GM21447 (cell line): ENCODE results near the gene TMEM109.

ENCODE experiments used
- ATAC-seq: cut with Tn5 transposase; IDR thresholded peaks from one replicate; pipeline ENCODE4 v1.9.1; 2021; ENCODE audit not compliant: unreplicated experiment

Gene TMEM109

DNA sequence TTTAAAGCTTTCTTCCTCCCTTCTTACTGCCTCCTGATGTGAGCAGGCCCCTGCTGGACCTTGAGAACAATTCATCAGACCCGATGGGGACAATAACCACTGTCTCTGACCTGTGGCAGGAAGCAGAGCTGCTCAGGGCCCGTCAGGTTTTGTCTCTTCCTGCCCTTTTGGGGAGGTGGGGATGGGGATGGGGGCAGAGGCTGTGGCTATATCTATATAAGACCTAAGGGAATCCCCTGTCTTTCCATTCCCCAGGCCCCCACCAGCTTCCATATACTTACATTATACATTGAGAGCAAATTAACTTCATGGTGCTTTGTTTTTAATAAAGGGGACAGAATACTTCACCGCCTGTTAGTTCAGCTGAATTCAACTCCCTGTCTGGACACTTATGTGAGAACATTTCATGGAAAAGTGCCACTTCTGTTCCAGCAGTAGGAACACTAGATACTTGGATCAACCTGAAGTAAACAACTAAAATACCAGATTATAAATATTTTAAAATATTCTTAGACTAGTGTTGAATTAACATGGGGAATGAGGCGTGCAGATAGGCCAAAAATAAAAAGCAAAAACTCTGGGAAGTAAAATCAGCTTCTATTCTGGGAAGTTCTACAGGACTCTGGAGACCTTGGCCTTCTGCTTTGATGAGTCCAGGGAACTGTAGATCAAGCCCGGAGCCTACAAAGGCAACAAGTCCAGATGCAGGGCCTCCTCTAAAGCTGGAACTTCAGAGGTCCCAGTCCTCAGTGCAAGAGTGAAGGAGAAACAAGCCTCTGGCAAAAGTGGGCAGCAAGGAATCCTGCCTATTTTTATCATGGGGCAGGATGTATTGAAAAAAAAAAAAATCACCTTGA is 35.5 kb upstream of the TMEM109 start:
- no peak for ATAC-seq

DNA sequence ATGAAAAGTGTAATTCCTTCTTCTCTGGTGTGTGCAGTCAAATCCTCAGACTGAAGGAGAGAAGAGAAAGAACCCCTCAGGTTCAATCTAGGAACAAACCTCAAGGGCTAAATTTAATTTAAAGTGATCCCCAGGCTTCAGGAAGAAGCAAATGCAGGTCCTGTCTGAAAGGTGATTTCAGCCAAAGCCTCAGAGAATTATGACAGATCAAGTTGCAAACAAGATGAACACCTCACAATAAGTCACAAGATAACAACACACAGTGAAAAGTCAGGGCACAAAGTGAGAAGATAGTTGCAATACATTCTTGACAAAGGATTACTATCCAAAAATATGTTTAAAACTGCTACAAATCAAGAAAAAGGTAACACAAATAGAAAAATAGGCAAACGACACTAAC is 34.9 kb upstream of the TMEM109 start:
- ATAC-seq, result no peak

DNA sequence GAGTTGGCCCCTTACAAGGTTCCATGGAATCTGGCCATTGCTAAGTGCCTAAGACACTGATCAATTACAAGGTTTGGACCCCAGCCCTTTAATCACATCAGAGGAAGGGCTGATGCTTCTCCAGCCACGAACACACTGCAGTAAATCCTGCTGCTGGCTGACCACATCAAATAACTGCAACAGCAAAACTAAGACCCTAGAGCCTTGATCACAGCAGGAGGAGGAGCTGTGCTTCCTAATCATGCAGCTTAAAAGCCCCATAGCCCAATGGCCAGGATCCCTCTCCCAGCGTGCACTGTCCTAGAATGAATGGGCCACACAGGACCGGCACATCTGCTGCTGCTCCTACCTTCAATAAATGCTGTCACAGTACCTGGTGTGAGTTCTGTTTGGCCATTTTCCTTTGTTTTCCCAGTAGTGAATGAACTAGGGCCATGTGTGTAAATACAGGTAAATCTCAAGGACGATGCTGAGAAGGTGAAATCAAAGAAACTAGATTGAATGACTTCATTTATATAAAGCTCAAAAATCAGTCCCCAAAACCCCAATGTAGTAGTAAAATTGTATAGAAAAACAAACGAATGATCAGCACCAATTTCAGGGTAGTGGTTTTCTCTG is 33.9 kb upstream of the TMEM109 start:
- ATAC-seq, result no peak

GRCh38 chr11:60880643-60881282 is 33.2 kb upstream of the TMEM109 start:
- ATAC-seq, result no peak

GRCh38 chr11:60887556-60887955 is 26.4 kb upstream of the TMEM109 start:
- peak; percentile 66 for ATAC-seq

DNA sequence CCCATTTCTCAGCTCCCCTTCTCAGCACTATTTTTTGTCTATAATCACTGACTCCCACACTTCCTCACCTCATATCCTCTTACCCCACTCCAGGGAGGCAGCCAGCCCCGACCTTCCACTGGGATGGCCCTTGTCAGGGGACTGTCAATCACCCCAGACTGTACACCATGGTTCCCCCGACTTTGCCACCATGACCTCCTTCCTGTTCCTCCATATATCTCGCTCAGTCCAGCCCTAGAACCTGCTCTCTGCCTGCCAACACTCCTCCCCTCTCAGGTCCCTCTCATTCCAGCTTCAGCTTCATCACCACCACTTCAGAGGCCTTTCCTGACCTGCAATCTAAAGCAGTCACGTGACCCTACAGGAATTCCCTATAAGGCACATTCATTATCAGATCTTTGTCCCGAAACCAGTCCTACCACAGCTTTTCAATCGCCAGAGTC is 24.1 kb upstream of the TMEM109 start:
- ATAC-seq, result no peak

DNA sequence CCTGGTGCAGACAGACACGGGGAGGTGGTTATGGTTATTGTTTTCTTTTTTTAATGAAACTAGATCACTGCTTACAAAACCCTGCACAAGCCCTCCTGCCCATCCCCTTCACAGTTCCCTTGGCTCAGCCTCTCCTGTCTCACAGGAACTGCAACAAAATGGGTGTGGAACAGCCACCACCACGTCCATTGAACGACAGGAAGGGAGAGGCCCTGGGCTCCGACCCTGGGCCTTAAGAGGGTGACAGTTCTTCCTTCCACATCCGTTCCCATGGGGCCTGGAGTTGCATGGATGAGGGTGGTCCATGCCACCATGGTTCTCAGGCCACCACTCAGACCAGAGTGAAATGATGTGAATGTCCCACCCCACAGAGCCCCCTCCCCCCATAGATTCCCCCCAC is 23.3 kb upstream of the TMEM109 start:
- ATAC-seq, result no peak

DNA sequence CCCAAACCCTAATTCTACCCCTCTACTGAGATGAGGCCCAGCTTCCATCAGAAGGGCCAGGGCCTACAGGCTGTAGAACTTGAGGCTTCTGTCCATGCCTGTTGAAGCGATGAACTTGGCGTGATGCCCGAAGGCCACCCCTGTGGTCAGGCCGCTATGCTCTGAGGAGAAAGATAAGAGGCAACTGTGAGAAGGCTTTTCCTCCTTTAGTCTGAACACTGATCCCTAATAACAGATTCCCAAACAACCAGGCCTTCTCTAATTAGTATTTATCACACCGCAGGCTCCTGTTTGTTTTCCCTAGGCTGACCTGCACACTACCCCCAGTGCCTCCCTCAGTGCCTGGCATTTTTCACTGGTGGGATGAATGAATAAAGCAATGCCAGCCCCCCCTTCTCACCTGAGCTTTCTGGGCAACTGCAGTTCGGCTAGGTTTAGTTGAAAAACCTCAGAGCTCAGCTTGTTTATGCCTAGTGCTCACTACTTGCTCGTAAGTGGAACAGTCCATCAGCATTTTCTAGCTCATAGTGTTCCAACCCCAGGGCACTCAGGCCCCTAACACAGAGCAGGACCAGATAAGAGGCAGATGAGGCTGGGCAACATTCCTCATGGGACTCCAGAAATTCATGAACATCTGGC is 22.7 kb upstream of the TMEM109 start:
- no peak for ATAC-seq

DNA sequence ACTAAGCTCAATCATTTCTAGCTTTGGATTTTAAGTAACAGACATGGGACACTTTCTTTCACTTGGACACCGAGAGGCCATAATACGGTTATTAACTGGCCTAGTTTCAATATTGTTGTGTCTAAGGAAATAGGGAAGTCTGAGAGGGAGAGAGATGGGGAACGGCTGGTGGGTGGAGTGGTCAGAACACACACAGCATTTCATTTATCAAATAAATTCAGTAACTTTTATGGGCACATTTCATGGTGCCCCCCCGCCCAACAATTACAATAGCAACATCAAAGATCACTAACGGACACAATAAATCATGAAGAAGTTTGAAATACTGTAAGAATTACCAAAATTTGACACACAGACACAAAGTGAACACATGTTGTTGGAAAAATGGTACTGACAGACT is 18.3 kb upstream of the TMEM109 start:
- ATAC-seq, result no peak

DNA sequence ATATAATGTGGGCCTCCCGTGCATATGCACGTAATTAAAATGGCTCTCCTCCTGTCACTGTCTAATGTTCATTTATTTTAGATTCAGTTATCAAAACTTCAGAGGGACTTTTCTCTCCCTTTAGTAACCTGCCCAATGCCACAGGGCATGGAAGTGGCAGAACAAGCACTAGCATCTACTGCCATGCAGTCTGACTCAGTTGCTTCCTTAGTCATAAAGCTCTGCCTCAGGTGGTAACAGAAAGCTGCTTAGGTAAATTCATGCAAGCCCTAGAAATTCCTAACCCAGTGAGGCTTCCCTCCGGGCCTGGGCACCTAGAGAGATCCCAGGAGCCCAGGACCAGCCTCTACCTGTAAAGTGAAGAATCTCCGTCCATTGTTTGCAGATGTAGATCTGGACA is 16.5 kb upstream of the TMEM109 start:
- ATAC-seq, result no peak

- no peak for ATAC-seq
These were observed 14.7 kb upstream of the TMEM109 start for GRCh38 chr11:60899046-60899936.

- no peak for ATAC-seq
These were observed 14.0 kb upstream of the TMEM109 start for GRCh38 chr11:60899977-60900376.

- ATAC-seq, result no peak
These were observed 13.1 kb upstream of the TMEM109 start for GRCh38 chr11:60900673-60901404.

DNA sequence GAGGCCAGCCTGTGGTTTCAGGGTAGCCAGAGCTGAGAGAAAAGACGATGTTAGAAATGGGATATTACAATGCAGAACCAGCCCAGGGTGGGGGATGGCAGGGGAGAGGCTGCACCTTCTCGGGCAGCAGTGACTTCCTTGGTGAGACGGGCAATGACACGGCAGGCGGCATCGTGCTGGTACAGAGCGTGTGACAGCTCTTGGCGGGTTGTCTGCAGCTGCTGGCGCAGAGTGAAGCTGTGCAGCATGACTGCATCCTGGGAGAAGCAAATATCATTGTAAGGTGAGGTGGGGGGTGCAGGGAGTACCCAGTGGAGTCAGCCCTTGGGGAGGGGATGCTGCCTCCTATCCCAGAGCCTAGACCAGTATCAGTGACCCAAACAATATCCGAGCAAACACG is 11.3 kb upstream of the TMEM109 start:
- no peak for ATAC-seq

DNA sequence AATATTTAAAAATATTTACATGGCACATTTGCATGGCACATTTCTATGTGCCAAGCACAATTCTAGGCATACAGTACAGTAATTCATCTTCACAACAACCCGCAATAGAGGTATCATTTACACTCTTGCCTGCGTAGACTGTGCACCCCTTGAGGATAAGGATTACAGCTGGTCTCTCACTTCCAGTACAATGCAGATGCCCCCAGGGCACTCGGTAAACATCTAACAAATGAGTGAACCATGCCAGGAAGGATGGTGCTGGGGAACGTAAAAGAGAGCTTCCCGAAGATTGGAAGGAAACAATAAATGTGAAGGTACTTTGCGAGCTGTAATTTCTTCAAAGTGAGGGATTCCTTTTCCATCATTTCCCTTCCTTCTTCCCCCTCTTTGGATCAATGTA is 8.9 kb upstream of the TMEM109 start:
- no peak for ATAC-seq

DNA sequence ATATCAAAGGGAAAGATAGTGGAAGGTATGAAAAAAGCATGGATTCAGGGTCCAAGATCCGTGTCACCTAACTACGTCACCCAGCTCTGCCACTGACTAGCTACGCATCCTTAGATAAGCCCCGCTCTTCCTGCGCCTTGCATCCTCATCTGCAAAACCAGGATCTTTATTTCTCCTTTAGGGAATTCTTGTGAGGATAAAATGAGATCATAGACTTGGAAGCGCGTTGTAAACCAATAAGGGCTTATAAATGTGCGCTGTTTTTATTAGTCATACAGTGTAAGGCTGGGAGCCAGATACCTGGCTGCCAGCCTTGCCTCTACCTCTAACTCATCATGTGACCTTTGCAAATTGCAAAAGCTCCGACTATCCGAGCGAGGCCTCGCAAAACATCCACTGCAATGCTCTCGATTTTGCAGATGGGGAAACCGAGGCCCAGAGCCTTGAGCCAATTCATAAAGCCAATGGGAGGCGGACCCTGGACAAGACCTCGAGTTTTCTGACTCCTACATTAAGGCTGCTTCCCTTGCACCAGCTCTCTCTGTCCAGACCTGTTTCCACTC is 8.3 kb upstream of the TMEM109 start:
- ATAC-seq, result no peak

DNA sequence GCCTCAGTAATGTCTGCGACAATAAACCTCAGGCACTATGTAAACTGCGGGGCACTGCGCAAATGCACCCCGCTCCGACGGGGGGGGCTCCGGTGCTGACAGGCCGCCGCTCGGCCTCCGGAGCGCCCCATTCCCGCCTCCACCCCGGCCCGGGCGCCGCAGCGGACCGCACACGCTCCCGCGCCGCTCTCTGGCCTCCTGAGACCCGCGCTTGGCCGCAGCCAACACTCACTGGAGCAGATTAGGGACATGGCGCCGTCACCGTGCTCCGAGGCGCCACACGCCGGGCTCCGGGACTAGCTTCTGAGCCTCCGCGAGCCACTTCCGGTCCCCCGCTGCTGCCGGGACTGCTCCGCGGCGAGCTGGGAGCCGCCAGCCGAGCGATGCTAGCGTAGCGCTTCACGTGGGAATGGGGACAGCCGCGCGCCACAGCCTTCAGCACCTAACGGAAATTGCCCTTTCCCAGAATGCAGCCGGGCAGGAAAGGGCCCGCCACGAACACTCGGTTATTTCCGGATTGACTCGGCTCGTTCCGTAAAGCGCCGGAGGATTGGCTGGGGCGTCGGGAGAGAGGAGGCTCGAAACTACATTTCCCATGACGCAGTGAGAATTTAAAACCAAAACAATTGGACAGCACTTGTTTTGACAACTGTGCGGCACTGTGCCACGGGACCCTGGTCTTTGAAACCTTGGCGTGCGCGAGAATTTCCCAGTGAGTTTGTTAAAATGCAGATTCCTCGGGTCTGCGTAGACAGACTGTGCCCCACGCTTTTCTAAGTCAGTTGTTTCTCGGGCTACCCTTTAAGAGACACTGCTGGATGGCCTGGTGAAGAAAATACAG is 7.6 kb upstream of the TMEM109 start, which contains the start of gene PRPF19:
PRPF19 (minus strand) TSS at position 454 of the 841 bp plus-strand sequence; CDS start at position 251, 203 bp downstream.
- peak; percentile 67 for ATAC-seq

GRCh38 chr11:60908803-60909202 is 5.2 kb upstream of the TMEM109 start:
- ATAC-seq, result no peak
